Astrocyte (in vitro differentiated cells and primary cell): ENCODE results near the gene MBNL2. TPM values are rescaled to one million over a fixed set of nuclear protein-coding genes. Genes with fewer than 3 reads are reported as not detected.

Source experiments
- DNase-seq: peaks from one replicate; pipeline ENCODE4 v3.0.0-alpha.2; 2010; ENCODE audit warnings: low read depth
- FAIRE-seq: peaks from 2 replicates; lab custom pipeline; 2011; peaks lifted over from hg19 to GRCh38; lab: Jason Lieb, UNC
- H2AFZ ChIP-seq: 2 replicates; pipeline ENCODE4 v1.6.0; 2012; ENCODE audit warnings: low read depth, low read length, inconsistent platforms
- H3K27ac ChIP-seq: 2 replicates; pipeline ENCODE4 v1.5.1; 2011; ENCODE audit warnings: low read depth, low read length, inconsistent platforms
- H3K27me3 ChIP-seq: 2 replicates; pipeline ENCODE4 v1.6.0; 2011; ENCODE audit warnings: low read length, inconsistent platforms; ENCODE audit not compliant: insufficient read depth
- H3K36me3 ChIP-seq: 2 replicates; pipeline ENCODE4 v1.5.1; 2011; ENCODE audit warnings: low read length, inconsistent platforms; ENCODE audit not compliant: insufficient read depth
- H3K4me1 ChIP-seq: 2 replicates; pipeline ENCODE4 v1.5.1; 2011; ENCODE audit warnings: low read length, inconsistent platforms; ENCODE audit not compliant: insufficient read depth
- H3K4me2 ChIP-seq: 2 replicates; pipeline ENCODE4 v1.6.0; 2012; ENCODE audit warnings: low read length, inconsistent platforms
- H3K4me3 ChIP-seq: 2 replicates; pipeline ENCODE4 v1.5.1; 2011; ENCODE audit warnings: low read depth, mild to moderate bottlenecking, low read length, inconsistent platforms; ENCODE audit not compliant: insufficient read depth
- H3K79me2 ChIP-seq: 2 replicates; pipeline ENCODE4 v1.6.0; 2012; ENCODE audit warnings: mild to moderate bottlenecking, low read length, inconsistent platforms; ENCODE audit not compliant: insufficient read depth
- H3K9ac ChIP-seq: 2 replicates; pipeline ENCODE4 v1.6.0; 2012; ENCODE audit warnings: mild to moderate bottlenecking, low read length, inconsistent platforms
- H3K9me3 ChIP-seq: 2 replicates; pipeline ENCODE4 v1.5.1; 2012; ENCODE audit warnings: low read depth, mild to moderate bottlenecking, low read length, inconsistent platforms; ENCODE audit not compliant: insufficient read depth
- H4K20me1 ChIP-seq: 2 replicates; pipeline ENCODE4 v1.6.0; 2012; ENCODE audit warnings: low read length, inconsistent platforms; ENCODE audit not compliant: insufficient read depth
- H3K27ac Mint-ChIP-seq: one replicate; pipeline ENCODE4 v1.8.0; 2021; ENCODE audit warnings: mild to moderate bottlenecking, mixed read lengths; ENCODE audit not compliant: unreplicated experiment
- H3K27me3 Mint-ChIP-seq: one replicate; pipeline ENCODE4 v1.8.0; 2021; ENCODE audit warnings: low read depth, mixed read lengths; ENCODE audit not compliant: unreplicated experiment
- H3K36me3 Mint-ChIP-seq: one replicate; pipeline ENCODE4 v1.8.0; 2021; ENCODE audit warnings: low read depth, mixed read lengths; ENCODE audit not compliant: unreplicated experiment
- H3K4me1 Mint-ChIP-seq: one replicate; pipeline ENCODE4 v1.8.0; 2021; ENCODE audit warnings: low read depth, mixed read lengths; ENCODE audit not compliant: unreplicated experiment
- H3K4me3 Mint-ChIP-seq: one replicate; pipeline ENCODE4 v1.8.0; 2021; ENCODE audit warnings: mild to moderate bottlenecking, moderate library complexity, mixed read lengths; ENCODE audit not compliant: unreplicated experiment
- H3K9me3 Mint-ChIP-seq: one replicate; pipeline ENCODE4 v1.8.0; 2021; ENCODE audit warnings: mild to moderate bottlenecking, mixed read lengths; ENCODE audit not compliant: unreplicated experiment
- EZH2 ChIP-seq: IDR thresholded peaks from 2 replicates; pipeline ENCODE4 v1.6.1; 2012; ENCODE audit warnings: mild to moderate bottlenecking, low read length, inconsistent platforms; ENCODE audit not compliant: insufficient read depth
- total RNA-seq: library from RNA; stranded (reverse); gene quantifications from 2 replicates; pipeline ENCODE4 v1.2.1, GENCODE V29; 2021
- TF ChIP-seq, protein P1 (sequence below): IDR thresholded peaks from 2 replicates; pipeline ENCODE4 v1.5.1; 2011; ENCODE audit warnings: low read depth, mild to moderate bottlenecking, inconsistent platforms, low read length, moderate library complexity; ENCODE audit not compliant: insufficient read depth

MBNL2 gene
- total RNA-seq, 1 donor from 2014 or later, result 66.5 TPM

DNA sequence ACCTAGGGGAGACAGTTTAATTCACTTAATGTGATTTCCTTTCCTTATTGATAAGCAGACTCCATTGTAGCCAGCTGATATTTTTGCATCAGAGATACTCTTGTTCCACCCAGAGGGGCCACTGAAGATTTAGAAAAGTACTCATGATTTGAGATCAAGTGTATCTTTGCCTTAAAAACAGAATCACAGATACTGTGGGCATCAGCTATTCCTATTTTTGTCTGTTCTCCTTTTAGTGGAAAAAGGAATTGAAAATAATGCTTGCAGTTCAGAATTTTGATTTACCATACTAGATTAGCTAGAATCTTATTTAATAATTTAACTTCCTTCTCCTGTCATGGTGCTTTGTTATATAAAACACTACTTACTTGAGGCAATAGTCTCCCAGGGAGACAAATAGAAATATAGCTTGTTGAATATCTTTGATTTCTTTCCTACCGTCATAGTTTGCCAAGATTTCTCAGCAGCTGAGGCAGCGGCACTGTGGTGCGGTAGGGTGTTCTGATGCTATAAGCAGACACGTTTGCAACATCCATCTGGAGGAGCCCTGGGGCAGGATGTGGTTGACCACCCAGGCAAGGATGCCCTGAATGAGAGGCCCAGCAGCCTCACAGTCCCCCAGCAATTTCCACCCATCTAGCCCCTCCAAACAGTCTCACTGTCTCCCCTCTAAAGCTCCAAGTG, 164.8 kb downstream of the MBNL2 start:
- no peak overlapping the region for H3K27ac Mint-ChIP-seq
- Histone ChIP-seq H3K9ac (no peak overlapping the region), H3K27me3 (no peaks in the 10 kb centered on the region), H3K9me3 (no peaks in the 10 kb centered on the region), H3K27ac (no peak overlapping the region), H3K4me3 (no peak overlapping the region), H4K20me1 (peaks cover 4% of the 10 kb centered on the region), H3K79me2 (no peaks in the 10 kb centered on the region), H2AFZ (no peak overlapping the region), H3K36me3 (peaks cover 18% of the 10 kb centered on the region), H3K4me1 (no peaks in the 10 kb centered on the region), H3K4me2 (no peak overlapping the region)
- H3K27me3 Mint-ChIP-seq, result no peaks in the 10 kb centered on the region
- H3K36me3 Mint-ChIP-seq, result peaks cover 25% of the 10 kb centered on the region
- no peak for TF ChIP-seq EZH2
- TF ChIP-seq, protein P1, sequence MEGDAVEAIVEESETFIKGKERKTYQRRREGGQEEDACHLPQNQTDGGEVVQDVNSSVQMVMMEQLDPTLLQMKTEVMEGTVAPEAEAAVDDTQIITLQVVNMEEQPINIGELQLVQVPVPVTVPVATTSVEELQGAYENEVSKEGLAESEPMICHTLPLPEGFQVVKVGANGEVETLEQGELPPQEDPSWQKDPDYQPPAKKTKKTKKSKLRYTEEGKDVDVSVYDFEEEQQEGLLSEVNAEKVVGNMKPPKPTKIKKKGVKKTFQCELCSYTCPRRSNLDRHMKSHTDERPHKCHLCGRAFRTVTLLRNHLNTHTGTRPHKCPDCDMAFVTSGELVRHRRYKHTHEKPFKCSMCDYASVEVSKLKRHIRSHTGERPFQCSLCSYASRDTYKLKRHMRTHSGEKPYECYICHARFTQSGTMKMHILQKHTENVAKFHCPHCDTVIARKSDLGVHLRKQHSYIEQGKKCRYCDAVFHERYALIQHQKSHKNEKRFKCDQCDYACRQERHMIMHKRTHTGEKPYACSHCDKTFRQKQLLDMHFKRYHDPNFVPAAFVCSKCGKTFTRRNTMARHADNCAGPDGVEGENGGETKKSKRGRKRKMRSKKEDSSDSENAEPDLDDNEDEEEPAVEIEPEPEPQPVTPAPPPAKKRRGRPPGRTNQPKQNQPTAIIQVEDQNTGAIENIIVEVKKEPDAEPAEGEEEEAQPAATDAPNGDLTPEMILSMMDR, result no peak
- no peak overlapping the region for H3K4me3 Mint-ChIP-seq
- H3K9me3 Mint-ChIP-seq, result no peaks in the 10 kb centered on the region
- DNase-seq, result no peak
- FAIRE-seq, result no peak
- H3K4me1 Mint-ChIP-seq, result peaks cover 23% of the 10 kb centered on the region

DNA sequence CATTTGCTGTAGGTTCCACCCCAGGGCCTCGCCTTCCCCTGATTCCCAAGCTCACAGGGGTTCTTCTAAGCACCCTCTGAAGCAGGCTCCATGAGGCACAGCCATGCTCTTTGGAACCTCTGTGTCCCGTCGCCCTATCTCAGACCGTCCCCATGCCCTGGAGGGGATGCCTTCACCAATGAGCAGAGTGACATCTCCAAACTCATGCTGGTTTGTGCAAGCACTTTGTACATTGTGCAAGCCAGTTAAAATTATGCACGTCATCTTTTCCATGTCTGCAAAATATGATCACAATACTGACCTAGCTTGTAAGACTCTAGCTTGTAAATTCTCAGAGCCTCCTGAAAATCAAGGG, 165.3 kb downstream of the MBNL2 start:
- H4K20me1 ChIP-seq, result peaks cover 4% of the 10 kb centered on the region
- no peak overlapping the region for H3K4me3 Mint-ChIP-seq
- TF ChIP-seq, protein P1, result no peak
- TF ChIP-seq EZH2, result no peak
- no peak overlapping the region for H3K4me3 ChIP-seq
- FAIRE-seq (no peak), DNase-seq (no peak)
- no peaks in the 10 kb centered on the region for H3K9me3 ChIP-seq
- H3K36me3 Mint-ChIP-seq, result peaks cover 23% of the 10 kb centered on the region
- H3K4me1 ChIP-seq, result no peaks in the 10 kb centered on the region
- peaks cover 16% of the 10 kb centered on the region for H3K36me3 ChIP-seq
- H3K9me3 Mint-ChIP-seq, result no peaks in the 10 kb centered on the region
- peaks cover 23% of the 10 kb centered on the region for H3K4me1 Mint-ChIP-seq
- no peak overlapping the region for H3K4me2 ChIP-seq
- H3K9ac ChIP-seq, result no peak overlapping the region
- no peaks in the 10 kb centered on the region for H3K79me2 ChIP-seq
- no peaks in the 10 kb centered on the region for H3K27me3 ChIP-seq
- H3K27ac Mint-ChIP-seq, result no peak overlapping the region
- no peaks in the 10 kb centered on the region for H3K27me3 Mint-ChIP-seq
- H2AFZ ChIP-seq, result no peak overlapping the region
- no peak overlapping the region for H3K27ac ChIP-seq

DNA sequence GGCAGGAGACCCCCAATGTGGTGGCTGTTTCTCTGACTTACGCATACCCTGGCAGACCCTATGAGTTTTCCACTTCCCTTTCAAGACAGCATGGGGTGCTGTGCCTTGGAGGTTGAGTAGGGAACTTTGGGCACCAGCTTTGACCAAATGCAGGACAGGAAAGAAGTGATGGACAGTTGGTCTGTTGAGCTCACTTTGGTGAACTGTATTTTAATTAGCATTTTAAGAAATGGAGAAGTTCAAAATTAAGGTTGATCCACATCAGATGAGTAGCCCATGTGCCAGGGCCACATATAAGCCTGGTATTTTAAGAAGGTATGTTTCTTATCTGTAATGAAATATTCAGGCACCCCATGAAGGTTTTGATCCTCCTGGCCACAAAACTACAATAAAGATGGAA, 165.8 kb downstream of the MBNL2 start:
- Histone ChIP-seq H3K4me3 (no peak overlapping the region), H3K27me3 (no peaks in the 10 kb centered on the region), H3K9ac (no peak overlapping the region), H3K4me2 (no peak overlapping the region), H4K20me1 (peaks cover 4% of the 10 kb centered on the region), H3K4me1 (no peaks in the 10 kb centered on the region), H3K79me2 (no peaks in the 10 kb centered on the region), H3K36me3 (peaks cover 13% of the 10 kb centered on the region), H3K9me3 (no peaks in the 10 kb centered on the region), H3K27ac (no peak overlapping the region), H2AFZ (no peak overlapping the region)
- FAIRE-seq (no peak), DNase-seq (no peak)
- Mint-ChIP-seq H3K9me3 (no peaks in the 10 kb centered on the region), H3K4me3 (no peak overlapping the region), H3K36me3 (peaks cover 20% of the 10 kb centered on the region), H3K27me3 (no peaks in the 10 kb centered on the region), H3K27ac (no peak overlapping the region), H3K4me1 (peaks cover 23% of the 10 kb centered on the region)
- no peak for TF ChIP-seq EZH2
- TF ChIP-seq, protein P1, result no peak
